HepG2 (cell line): Measurements from ENCODE around the gene POLN.

Experiments
- EP300 ChIP-seq, 3 experiments: sonication (generic) in 1 of 3; formaldehyde crosslinking in 1 of 3; IDR thresholded peaks; 2 replicates each; pipeline versions ENCODE4 v1.5.1 to v1.6.1; 2011 to 2020; ENCODE audit warnings: low read depth in 2 of 3, low read length in 2 of 3, borderline replicate concordance in 1 of 3, improper control_type of control experiment in 1 of 3, mild to moderate bottlenecking in 1 of 3, missing genetic modification reagents in 1 of 3, moderate library complexity in 1 of 3
- IRF9 ChIP-seq: sonication (generic); formaldehyde crosslinking; IDR thresholded peaks from 2 replicates; pipeline ENCODE4 v1.8.0; 2022; ENCODE audit warnings: missing genetic modification reagents, mild to moderate bottlenecking, borderline replicate concordance
- POLR2A ChIP-seq, 2 experiments: IDR thresholded peaks; 2 replicates each; pipeline ENCODE4 v1.6.1; 2011; ENCODE audit warnings: low read depth in 2 of 2, low read length in 2 of 2, mild to moderate bottlenecking in 1 of 2, moderate library complexity in 1 of 2; ENCODE audit not compliant: insufficient read depth in 1 of 2
- SMAD3 ChIP-seq: sonication (generic); formaldehyde crosslinking; IDR thresholded peaks from 2 replicates; pipeline ENCODE4 v1.4.0; 2020; ENCODE audit warnings: missing genetic modification reagents
- ZNF850 ChIP-seq: sonication (generic); formaldehyde crosslinking; conservative IDR thresholded peaks from 2 replicates; pipeline ENCODE4 v1.9.0; 2021; ENCODE audit warnings: mild to moderate bottlenecking, missing genetic modification reagents
- TF ChIP-seq, protein P1 (sequence below): sonication (generic); formaldehyde crosslinking; IDR thresholded peaks from 2 replicates; pipeline ENCODE4 v1.5.0; 2020; ENCODE audit warnings: mild to moderate bottlenecking, missing genetic modification reagents, moderate library complexity

DNA sequence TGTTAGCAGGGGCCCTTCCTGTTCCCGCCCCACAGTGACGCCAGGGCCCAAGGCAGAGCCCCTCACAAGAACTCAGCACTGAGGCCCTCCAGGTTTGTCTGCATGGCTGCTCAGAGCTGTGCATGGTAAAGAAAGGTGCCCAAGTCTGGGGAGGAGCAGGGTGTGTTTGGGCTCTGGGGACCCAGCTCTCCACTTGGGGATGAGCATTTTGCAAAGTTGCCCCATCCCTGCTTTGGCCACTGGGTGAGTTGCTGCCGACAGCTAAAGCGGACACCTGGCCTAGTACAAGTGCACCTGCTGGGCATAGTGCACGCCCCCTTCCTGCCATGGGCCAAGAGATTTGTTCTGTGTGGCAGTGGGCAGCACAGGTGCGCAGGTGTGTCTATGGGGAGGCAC lies 22.0 kb upstream of the POLN start:
- TF ChIP-seq, protein P1, sequence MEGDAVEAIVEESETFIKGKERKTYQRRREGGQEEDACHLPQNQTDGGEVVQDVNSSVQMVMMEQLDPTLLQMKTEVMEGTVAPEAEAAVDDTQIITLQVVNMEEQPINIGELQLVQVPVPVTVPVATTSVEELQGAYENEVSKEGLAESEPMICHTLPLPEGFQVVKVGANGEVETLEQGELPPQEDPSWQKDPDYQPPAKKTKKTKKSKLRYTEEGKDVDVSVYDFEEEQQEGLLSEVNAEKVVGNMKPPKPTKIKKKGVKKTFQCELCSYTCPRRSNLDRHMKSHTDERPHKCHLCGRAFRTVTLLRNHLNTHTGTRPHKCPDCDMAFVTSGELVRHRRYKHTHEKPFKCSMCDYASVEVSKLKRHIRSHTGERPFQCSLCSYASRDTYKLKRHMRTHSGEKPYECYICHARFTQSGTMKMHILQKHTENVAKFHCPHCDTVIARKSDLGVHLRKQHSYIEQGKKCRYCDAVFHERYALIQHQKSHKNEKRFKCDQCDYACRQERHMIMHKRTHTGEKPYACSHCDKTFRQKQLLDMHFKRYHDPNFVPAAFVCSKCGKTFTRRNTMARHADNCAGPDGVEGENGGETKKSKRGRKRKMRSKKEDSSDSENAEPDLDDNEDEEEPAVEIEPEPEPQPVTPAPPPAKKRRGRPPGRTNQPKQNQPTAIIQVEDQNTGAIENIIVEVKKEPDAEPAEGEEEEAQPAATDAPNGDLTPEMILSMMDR (CRISPR knock-in tag), result no peak
- TF ChIP-seq SMAD3 (CRISPR knock-in tag), result no peak
- TF ChIP-seq ZNF850, result no peak
- no peak for TF ChIP-seq POLR2A (IDR thresholded peaks at IDR 0.05; ENCODE audit: insufficient read depth in 1 of 2, low read depth in 2 of 2, low read length in 2 of 2)
- no peak for TF ChIP-seq EP300 (IDR thresholded peaks at IDR 0.05; ENCODE audit: low read depth in 2 of 2, low read length in 2 of 2)
- TF ChIP-seq EP300 (CRISPR knock-in tag; IDR thresholded peaks at IDR 0.05; ENCODE audit: borderline replicate concordance), result no peak
- TF ChIP-seq IRF9 (CRISPR knock-in tag), result no peak
